ENCODE data around the gene ELOB. TPM values are rescaled to one million over a fixed set of nuclear protein-coding genes. Genes with fewer than 3 reads are reported as not detected.

Gene ELOB
- total and polyA plus RNA-seq, 8 donors: 69.9 to 318 (median 101) TPM

GRCh38 chr16:2795395-2796143 is 18.5 kb upstream of the ELOB start:
- FAIRE-seq (no peak), ATAC-seq (no peak), DNase-seq (peak in 1 of 6 donors; percentile 3)
- peaks cover 0 to 2% (median 0%) of the 10 kb centered on the region in 4 donors for H3K27me3 ChIP-seq
- H3K4me1 ChIP-seq: no peaks in the 10 kb centered on the region
- TF ChIP-seq, protein P1, sequence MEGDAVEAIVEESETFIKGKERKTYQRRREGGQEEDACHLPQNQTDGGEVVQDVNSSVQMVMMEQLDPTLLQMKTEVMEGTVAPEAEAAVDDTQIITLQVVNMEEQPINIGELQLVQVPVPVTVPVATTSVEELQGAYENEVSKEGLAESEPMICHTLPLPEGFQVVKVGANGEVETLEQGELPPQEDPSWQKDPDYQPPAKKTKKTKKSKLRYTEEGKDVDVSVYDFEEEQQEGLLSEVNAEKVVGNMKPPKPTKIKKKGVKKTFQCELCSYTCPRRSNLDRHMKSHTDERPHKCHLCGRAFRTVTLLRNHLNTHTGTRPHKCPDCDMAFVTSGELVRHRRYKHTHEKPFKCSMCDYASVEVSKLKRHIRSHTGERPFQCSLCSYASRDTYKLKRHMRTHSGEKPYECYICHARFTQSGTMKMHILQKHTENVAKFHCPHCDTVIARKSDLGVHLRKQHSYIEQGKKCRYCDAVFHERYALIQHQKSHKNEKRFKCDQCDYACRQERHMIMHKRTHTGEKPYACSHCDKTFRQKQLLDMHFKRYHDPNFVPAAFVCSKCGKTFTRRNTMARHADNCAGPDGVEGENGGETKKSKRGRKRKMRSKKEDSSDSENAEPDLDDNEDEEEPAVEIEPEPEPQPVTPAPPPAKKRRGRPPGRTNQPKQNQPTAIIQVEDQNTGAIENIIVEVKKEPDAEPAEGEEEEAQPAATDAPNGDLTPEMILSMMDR (IDR thresholded peaks at IDR 0.05): no peak
- intact Hi-C loops (cut with DNase I): no loop called here
- no peak overlapping the region for H3K27ac ChIP-seq
- 69 to 77% methylated on average over 7 of the region's 7 CpGs for WGBS, 2 donors
- H3K36me3 ChIP-seq: no peaks in the 10 kb centered on the region
- H3K9me3 ChIP-seq: no peaks in the 10 kb centered on the region
- no peak overlapping the region for H3K4me3 ChIP-seq

DNA sequence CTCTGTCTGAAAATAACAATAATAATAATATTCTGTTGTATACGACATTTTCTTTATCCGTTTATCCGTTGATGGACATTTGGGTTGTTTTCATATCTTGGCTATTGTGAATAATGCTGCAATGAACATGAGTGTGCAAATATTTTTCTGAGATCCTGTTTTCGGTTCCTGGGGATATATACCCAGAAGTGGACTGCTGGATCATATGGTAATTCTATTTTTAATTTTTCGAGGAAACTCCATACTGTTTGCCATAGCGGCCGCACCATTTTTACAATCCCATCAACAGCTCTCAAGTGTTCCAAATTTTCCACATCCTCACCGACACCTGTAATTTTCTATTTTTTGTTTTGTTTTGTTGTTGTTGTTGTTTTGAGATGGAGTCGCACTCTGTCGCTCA is 15.9 kb upstream of the ELOB start:
- no peak for ATAC-seq
- intact Hi-C loops (cut with DNase I): no loop called here
- no peak for FAIRE-seq

DNA sequence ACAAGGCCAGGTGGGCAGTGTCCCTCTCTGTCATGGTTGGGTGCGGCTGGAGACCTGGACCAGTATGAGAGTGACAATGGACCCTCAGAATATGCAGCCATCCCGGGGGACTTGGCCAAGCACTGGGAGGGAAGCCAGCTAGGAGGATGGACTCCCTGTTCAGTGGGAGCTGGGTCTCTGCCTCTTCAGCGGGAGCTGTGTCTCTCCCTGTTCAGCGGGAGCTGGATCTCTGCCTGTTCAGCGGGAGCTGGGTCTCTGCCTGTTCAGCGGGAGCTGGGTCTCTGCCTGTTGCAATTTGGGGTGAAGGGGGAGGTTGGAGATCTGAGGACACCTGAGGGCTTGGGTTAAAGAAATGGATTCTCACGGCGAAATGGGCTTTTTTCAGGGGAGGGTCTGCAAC is 14.1 kb upstream of the ELOB start:
- no peak for ATAC-seq
- 57 to 65% methylated on average over 8 of the region's 8 CpGs for WGBS, 2 donors
- H3K27me3 ChIP-seq: peaks cover 0 to 4% (median 0%) of the 10 kb centered on the region in 4 donors
- peak in 1 of 6 donors; percentile 31 for DNase-seq
- H3K27ac ChIP-seq: no peak overlapping the region
- intact Hi-C loops (cut with DNase I): no loop called here
- TF ChIP-seq, protein P1 (IDR thresholded peaks at IDR 0.05): no peak
- no peak overlapping the region for H3K4me3 ChIP-seq
- no peak for FAIRE-seq
- no peaks in the 10 kb centered on the region for H3K36me3 ChIP-seq
- H3K9me3 ChIP-seq: no peaks in the 10 kb centered on the region
- no peaks in the 10 kb centered on the region for H3K4me1 ChIP-seq

More for the DNA sequence above, 15.9 kb upstream of the ELOB start:
- Histone ChIP-seq H3K27me3 (peaks cover 0 to 4% (median 0%) of the 10 kb centered on the region in 4 donors), H3K4me3 (no peak overlapping the region), H3K27ac (no peak overlapping the region), H3K4me1 (no peaks in the 10 kb centered on the region), H3K36me3 (no peaks in the 10 kb centered on the region), H3K9me3 (no peaks in the 10 kb centered on the region)
- WGBS, 2 donors: 81 to 93% methylated on average over 10 of the region's 10 CpGs
- TF ChIP-seq, protein P1 (IDR thresholded peaks at IDR 0.05): no peak
- no peak for DNase-seq

- intact Hi-C loops (cut with DNase I): no loop called here
- DNase-seq: peak in 1 of 6 donors; percentile 20
- 56 to 75% methylated on average over 5 of the region's 5 CpGs for WGBS, 2 donors
- Histone ChIP-seq H3K27me3 (peaks cover 0 to 4% (median 0%) of the 10 kb centered on the region in 4 donors), H3K9me3 (no peaks in the 10 kb centered on the region), H3K4me1 (no peaks in the 10 kb centered on the region), H3K36me3 (no peaks in the 10 kb centered on the region), H3K4me3 (no peak overlapping the region), H3K27ac (no peak overlapping the region)
- TF ChIP-seq, protein P1 (IDR thresholded peaks at IDR 0.05): no peak
- ATAC-seq: no peak
- no peak for FAIRE-seq
These were observed 13.6 kb upstream of the ELOB start for GRCh38 chr16:2790631-2791030.

GRCh38 chr16:2787961-2788360 is 10.9 kb upstream of the ELOB start:
- FAIRE-seq (no peak), ATAC-seq (no peak), DNase-seq (no peak)
- Histone ChIP-seq H3K9me3 (no peaks in the 10 kb centered on the region), H3K27me3 (peaks cover 0 to 4% (median 0%) of the 10 kb centered on the region in 4 donors), H3K4me1 (no peaks in the 10 kb centered on the region), H3K4me3 (no peak overlapping the region), H3K36me3 (no peaks in the 10 kb centered on the region), H3K27ac (no peak overlapping the region)
- intact Hi-C loops (cut with DNase I): no loop called here
- TF ChIP-seq, protein P1 (IDR thresholded peaks at IDR 0.05): no peak
- WGBS, 2 donors: 37 to 40% methylated on average over 6 to 7 of the region's 7 CpGs
